SW 1271 (cell line): Measurements from ENCODE around the gene FOXN1.
"Not testable (repeated sequence)": the region's sequence is repeated elsewhere in the genome, so short reads cannot be mapped to it uniquely, and the experiment has no call there.

Source experiments
- DNase-seq, 2 experiments: peaks; one replicate each; lab custom pipeline; 2025; lab: John Stamatoyannopoulos, UW

FOXN1 gene, protein sequence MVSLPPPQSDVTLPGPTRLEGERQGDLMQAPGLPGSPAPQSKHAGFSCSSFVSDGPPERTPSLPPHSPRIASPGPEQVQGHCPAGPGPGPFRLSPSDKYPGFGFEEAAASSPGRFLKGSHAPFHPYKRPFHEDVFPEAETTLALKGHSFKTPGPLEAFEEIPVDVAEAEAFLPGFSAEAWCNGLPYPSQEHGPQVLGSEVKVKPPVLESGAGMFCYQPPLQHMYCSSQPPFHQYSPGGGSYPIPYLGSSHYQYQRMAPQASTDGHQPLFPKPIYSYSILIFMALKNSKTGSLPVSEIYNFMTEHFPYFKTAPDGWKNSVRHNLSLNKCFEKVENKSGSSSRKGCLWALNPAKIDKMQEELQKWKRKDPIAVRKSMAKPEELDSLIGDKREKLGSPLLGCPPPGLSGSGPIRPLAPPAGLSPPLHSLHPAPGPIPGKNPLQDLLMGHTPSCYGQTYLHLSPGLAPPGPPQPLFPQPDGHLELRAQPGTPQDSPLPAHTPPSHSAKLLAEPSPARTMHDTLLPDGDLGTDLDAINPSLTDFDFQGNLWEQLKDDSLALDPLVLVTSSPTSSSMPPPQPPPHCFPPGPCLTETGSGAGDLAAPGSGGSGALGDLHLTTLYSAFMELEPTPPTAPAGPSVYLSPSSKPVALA

DNA sequence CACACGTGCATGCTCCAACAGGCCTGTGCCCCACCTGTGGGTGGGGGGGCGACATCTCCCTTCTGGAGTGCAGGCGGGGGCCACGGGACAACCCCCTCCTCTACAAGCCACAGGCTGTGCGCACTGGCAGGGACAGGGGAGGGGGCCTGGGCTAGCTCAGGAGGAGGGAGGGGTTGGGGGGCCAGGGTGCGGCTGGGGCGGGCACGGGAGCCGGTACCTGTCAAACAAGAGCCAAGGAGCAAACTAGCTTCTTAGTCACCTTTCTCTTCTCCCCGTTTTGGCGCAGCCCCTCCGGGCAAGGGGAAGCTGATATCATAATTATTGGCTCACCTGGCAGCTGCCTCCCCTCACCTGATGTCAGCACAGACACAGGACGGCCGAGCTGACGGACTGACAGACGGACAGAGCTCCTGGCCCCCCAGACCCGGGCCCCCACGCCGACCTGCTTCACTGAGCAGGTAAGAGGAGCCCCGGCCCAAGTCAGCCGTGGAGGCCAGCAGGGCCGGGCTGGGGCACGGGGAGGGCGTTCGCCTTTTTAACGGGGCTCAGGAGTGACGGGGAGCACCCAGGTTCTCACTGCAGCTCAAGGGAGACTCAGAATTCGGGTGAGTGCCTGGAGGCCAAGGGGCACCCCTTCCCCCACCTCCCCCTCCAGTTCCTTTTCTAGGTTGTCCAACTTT, at the start of gene FOXN1:
Gene FOXN1, plus strand, starts transcription at position 363 of the 680 bp plus-strand sequence. CDS start 17,622 bp downstream, outside the sequence.
- no peak for DNase-seq

DNA sequence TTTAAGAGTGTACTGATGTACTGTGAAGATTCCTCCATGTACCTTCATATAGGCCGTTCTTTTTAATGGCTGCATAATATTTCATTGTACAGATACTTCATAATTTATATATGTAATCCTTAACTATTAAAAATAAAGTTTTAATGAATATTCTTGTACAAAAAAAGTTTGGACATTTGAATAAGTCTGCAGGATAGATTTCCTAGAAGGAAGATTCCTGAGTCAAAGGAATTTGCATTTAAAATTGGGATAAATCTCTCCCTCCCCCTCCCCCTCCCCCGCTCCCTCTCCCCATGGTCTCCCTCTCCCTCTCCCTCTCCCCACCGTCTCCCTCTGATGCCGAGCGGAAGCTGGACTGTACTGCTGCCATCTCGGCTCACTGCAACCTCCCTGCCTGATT, 48.3 kb upstream of the FOXN1 start:
- no peak for DNase-seq

DNA sequence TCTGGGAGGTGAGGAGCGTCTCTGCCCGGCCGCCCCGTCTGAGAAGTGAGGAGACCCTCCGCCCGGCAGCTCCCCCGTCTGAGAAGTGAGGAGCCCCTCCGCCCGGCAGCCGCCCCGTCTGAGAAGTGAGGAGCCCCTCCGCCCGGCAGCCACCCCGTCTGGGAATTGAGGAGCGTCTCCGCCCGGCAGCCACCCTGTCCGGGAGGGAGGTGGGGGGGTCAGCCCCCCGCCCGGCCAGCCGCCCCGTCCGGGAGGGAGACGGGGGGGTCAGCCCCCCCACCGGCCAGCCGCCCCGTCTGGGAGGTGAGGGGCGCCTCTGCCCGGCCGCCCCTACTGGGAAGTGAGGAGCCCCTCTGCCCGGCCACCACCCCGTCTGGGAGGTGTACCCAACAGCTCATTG, 47.3 kb upstream of the FOXN1 start:
- not testable (repeated sequence) for DNase-seq

DNA sequence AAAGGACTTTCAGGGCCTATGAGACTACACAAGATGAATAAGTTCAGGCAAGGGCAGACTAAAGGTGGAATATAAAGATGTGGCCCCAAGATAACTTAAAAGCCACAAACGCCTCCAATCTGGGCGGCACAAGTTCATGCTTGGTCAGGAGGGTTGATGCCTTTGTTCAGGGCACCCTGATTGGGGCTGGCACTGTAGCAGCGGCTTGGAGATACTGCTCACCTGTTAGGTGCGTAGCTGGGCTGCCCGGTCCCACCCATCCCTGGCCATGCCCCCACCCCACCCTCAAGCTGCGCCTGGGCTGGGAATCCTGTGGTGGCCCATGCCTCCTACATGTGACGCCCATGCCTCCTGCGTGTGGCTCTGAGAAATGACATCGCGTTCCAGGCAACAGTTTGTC, 45.2 kb upstream of the FOXN1 start:
- DNase-seq = no peak

DNA sequence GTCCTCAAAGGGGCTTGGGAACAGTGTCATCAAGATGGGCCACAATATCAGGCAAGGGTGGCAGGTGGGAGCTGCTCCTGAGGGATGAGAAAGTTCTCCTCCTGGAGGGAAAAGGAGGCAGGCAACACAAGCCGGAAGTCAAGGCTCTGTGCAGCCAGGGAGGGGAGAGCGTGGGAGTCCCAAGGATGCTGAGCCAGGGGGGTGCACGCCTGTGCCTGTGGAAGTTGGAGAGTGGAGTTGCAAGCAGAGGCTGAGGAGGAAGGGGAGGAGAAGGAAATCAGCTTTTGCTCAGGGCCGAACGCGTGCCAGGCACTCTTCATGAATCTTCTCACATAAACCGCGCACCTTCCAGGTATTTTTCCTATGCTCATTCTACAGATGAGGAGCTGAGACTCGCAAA, 40.1 kb upstream of the FOXN1 start:
- no peak for DNase-seq

DNA sequence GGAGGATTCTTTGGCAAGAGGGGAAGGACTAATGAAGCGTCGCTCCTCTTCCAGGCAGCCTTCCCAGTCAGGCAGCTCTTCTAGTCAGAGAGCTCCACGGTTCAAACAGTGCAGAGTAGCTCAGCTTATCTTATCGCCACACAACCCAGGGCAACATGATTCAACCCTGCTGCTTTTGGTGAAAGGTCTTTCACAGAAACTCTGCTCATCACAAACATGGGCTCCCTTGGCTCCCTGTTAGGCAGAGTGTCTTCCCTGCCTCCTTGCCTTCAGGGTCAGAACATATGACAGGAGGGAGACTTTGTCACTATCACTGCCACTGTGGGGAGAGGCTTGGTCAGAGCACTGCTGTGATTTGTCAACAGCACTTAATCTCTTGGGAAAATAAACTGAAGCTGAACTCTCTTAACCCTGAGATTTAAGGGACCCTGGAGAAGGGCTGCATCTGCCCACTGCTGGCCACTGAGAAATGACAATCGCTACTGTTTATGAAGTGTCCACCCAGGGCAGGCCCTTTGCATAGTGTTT, 39.6 kb upstream of the FOXN1 start:
- DNase-seq = no peak

DNA sequence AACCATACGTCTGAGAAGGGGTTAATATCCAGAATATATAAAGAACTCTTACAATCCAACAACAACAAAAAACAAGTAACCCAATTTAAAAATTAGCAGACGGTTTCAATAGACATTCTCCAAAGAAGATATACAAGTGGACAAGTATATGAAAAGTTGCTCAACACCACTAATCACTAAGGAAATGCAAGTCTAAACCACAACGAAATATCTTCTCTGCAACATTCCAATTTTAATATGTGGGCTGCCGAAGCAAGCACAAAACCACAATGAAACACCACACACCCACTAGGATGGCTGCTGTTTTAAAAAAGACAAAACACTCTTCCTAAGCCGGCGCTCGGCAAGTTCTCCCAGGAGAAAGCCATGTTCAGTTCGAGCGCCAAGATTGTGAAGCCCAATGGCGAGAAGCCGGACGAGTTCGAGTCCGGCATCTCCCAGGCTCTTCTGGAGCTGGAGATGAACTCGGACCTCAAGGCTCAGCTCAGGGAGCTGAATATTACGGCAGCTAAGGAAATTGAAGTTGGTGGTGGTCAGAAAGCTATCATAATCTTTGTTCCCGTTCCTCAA, 38.6 kb upstream of the FOXN1 start:
- DNase-seq = no peak

DNA sequence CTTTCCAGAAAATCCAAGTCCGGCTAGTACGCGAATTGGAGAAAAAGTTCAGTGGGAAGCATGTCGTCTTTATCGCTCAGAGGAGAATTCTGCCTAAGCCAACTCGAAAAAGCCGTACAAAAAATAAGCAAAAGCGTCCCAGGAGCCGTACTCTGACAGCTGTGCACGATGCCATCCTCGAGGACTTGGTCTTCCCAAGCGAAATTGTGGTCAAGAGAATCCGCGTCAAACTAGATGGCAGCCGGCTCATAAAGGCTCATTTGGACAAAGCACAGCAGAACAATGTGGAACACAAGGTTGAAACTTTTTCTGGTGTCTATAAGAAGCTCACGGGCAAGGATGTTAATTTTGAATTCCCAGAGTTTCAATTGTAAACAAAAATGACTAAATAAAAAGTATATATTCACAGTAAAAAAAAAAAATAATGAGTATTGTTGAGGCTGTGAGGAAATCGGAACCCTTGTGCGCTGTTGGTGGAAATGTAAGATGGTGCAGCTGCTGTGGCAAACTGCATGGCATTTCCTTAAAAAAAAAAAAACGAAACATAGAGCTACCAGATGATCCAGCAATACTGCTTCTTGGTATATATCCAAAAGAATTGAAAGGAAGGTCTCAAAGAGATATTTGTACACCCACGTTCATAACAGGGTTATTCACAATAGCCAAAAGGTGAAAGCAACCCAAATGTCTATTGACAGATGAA, 38.0 kb upstream of the FOXN1 start:
- DNase-seq = not testable (repeated sequence)

DNA sequence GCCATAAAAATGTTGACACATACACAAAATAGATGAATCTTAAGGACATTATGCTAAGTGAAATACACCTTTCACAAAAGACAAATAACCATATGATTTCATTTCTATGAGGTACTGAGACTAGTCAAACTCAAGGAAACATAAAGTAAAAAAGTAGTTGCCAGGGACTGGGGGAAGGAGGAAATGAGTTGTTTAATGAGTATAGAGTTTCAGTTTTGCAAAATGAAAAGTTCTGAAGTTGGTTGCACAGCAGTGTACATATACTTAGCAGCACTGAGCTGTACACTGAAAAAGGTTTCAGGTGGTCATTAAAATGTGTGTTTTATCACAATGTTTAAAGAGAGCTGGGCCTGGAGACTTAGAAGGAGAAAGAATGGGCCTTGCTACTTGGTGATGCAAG, 37.4 kb upstream of the FOXN1 start:
- no peak for DNase-seq

DNA sequence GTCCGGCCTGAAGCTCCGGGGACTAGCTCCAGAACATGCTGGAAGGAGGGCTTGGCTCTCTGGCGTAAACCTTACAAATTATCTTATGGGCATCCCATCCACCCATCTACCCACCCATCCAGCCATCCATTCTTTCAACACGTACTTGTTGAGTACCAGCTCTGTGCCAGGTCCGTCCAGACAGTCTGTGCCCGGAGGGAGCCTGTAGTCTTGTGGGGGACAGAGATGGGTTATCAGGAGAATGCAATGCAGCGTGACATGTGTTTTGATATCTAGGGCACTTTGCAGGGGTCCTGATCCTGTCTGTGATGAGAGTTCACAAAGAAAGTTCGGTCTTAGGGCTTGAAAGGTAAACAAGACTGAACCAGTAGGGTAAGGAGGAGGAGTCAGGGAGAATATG, 36.8 kb upstream of the FOXN1 start:
- DNase-seq = no peak

DNA sequence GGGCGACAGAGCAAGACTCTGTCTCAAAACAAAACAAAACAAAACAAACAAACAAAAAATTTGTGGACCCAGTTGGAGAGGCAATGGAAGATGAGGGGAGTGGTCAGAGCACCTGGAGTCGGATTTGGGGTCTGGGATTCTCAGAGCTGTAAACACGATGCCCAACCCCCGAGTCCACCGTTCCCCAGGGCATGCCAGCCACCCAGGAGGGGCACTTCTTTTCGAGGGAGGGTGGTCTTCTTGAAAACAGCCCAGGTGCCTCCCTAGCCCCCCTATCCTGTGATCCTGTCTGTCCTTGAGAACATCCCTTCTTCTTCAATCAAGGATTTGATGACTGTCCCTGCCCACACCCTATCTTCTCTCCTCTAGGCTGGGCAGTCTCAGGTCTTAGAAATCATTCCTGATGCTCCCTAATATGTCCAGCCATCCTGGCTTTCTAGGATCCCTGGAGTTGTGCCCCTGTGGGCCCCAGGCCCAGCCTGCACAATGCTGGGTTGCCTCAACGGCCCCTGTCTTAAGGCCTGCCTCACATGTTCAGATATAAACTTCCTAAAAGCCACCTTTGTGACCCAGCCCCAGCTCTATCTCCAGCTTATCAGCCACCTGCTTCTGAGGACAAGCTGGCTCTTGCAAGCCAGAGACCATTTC, 35.8 kb upstream of the FOXN1 start:
- no peak for DNase-seq

DNA sequence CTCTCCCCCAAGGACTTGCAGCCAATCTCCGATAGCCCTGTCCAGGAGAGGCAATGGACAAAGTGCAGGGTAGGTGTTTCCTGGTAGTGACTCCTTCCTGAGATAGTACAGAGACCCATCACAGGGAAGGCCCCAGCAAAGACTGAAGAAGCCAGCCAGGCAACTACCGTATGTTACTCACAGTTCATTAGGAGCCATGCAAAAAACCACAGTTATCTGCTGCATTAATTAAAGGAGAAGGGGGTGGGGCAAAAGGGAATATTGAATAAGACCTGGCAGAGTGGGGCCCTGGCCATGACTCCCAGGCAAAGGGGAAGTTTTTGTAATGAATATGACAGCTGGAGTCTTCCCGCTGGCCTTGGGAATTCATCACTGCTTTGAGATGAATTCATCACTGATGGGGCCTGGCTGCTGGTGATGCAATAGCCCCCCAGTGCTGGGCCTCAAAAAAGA, 35.2 kb upstream of the FOXN1 start:
- no peak for DNase-seq

DNA sequence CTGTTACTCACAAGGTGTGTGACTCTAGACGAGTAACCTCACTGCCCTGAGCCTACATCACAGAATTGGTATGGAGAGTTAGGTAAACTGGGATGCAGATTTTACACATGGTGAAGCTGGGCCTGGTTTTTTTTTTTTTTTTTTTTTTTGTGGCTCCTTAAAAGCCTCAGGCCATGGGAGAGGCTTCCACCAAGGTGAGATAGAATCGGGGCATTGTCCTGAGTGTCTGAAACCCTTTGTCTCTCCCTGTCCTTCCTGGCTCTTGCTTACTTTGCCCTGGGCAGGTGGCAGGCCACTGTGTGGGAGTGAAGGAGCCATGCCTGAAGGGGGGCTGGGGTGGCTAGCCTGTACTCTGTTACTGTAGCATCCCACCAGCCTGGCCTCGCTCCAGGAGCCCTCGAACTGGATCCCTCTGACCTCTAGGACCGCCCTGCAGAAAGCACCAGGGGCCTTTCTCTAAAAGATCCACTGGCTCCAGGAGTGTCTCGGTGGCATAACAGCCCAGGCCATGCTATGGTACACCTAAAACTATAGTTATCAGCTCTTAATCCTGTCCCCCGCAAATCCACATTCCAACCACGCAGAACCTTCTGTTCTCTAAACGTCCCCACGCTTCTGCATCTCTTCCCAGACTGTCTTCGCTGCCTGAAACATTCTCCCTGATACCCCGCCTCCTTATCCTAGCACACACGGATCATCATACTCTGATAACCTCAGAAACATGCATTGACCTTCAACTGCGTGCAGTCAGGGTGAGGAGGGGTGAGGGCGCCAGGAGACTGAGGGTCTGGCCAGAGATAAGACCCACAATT, 34.4 kb upstream of the FOXN1 start:
- no peak for DNase-seq

DNA sequence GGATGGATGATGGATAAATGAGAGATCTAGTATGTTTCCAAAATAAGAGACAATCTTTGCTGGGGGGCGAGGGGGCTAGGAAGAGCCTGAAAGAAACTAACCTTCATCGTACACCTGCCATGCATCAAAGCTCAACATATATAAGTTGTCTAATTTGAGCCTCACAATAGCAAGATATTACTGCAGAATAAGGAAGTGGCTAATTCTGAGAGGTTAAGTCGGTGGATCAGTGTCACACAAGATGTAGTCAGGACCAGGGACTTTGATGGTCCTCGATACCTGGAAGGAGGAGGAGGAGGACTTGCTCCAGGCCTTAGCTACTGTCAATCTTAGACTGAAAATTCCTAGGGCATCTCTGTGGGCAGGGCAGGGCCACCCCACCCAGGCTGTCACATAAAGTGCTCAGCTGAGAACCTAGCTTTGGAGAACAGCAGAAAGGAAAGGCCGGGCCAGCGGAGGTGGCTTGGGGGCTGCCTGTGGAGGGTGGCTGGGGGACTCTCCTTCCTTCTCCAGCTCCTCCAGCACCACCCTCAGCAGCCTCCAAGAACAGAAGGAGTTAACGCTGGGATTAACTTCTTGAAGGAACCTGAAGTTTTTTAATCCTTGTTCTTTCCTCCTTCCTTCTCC, 33.2 kb upstream of the FOXN1 start:
- DNase-seq = no peak

DNA sequence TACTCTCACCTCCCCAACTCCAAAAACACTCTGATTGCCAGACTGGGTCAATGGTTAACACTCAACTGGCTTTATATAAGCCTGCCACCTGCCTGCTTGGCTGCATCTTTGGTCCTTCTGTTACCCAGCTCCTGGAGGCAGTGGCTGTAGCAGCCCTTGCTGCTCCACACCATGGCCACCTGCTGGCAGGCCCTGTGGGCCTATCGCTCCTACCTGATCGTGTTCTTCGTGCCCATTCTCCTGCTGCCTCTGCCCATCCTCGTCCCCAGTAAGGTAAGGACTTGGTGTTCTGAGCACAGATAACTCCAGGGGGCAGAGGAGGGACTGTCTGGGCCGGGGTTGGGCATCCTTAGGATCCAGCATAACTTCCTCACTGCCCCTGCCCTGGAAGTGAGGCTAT, 32.6 kb upstream of the FOXN1 start, which contains the start of gene SLC13A2:
Gene SLC13A2, plus strand, starts transcription at position 103 of the 400 bp plus-strand sequence. Its CDS starts 69 bp downstream, at position 172.
- DNase-seq = no peak

DNA sequence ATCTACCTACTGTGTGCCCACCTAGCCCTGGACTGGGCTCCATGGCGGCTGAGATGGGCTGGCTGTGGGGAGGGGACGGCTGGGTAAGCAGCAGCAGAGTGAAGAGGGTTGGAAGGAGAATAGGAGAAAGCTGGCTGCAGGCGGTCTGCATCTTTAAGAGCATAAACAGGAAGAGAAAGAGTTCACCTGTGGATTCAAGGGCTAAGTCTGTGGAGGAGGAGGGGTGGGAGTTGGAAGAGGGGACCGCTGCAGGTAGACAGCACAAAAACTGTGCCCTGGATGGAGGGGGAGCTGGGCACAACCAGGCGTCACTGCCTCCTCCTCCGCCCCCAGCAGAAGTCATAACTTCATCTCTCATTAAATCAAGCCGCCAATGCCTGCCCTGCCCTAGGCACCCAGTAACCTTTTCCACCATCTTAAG, 32.0 kb upstream of the FOXN1 start:
- no peak for DNase-seq

DNA sequence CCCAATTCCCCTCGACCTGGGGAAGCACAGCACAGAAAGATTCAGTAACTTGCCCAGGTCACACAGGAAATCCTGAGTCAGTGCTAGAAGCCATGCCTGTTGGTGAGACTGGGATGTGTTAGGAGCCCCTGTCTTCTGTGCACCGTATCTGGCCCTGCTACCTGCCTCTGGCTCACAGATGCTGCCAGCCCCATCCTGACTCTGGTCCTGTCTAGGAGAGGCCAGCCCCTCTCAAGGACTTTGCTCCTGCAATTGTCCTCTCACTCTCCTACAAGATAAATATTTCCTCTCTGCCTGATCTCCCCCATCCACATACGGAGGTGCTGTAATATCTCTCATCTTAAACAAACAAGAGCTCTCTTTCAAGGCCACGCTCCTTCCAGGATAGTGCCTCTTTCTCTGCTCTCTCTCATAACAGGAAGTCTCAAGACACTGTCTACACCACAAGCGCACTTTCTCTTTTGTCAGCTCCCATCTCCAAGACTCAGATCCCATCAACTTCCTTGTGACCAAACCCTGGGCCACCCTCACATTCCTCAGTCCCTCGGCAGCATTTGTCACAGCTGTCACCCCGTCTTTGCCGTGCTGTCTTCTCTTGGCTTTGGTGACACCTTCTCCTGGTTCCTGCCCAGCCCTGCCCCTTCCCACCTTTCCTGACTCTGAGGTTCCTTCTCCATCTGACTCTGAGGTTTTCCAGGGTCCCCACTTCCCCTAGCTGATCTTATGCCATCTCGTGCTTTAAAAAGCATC, 30.8 kb upstream of the FOXN1 start:
- DNase-seq = no peak

DNA sequence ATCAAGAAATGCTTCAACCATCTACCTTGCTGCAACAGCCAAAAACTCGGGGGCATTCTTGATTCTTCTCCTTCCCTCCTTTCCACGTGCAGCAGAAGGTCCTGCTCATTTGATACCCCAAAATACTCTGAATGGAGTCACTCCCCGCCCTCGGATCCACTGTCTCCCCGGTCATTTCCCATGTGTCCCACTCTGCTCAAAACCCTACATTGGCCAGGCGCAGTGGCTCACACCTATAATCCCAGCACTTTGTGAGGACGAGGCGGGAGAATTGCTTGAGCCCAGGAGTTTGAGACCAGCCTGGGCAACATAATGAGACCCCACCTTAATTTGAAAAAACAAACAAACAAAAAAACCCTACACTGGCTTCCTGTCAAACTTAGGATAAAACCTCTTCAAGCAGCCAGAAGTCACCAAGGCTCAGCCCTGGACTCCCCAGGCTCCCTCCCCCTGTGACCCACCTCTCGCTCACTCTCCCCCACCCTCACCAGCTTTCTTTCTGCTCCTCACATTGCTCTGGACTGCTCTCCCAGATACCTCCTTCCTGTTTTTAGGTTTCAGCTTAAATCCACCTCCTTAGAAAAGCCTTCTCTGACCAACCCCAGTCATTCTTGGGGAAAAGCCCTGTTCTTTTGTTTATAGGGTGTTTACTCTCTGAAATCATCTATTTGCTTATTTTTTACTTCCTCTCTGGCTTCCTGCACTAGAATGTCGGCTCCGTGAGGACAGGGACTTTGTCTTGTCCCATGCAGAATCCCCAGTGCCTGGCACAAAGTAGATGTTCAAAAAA, 29.9 kb upstream of the FOXN1 start:
- DNase-seq = no peak
